ENCODE results near the gene PDCD2L.
"Not testable (repeated sequence)": the region's sequence is repeated elsewhere in the genome, so short reads cannot be mapped to it uniquely, and the experiment has no call there.

Gene PDCD2L

GRCh38 chr19:34426096-34426661 is 22.0 kb downstream of the PDCD2L start:
- DNase-seq = no peak

- peak; percentile 55 for DNase-seq
Observed at GRCh38 chr19:34428549-34429285, 24.5 kb downstream of the PDCD2L start.

GRCh38 chr19:34429553-34429952 is 25.4 kb downstream of the PDCD2L start:
- DNase-seq = no peak

- DNase-seq = no peak
Observed at GRCh38 chr19:34430738-34431625, 26.8 kb downstream of the PDCD2L start.

- DNase-seq = no peak
Observed at GRCh38 chr19:34431681-34432402, 27.6 kb downstream of the PDCD2L start.

GRCh38 chr19:34432797-34433196 is 28.6 kb downstream of the PDCD2L start:
- no peak for DNase-seq

GRCh38 chr19:34436716-34437115 is 32.5 kb downstream of the PDCD2L start:
- DNase-seq = no peak

- DNase-seq = no peak
Observed at GRCh38 chr19:34448191-34448590, 44.0 kb downstream of the PDCD2L start.

GRCh38 chr19:34452723-34453122 is 48.5 kb downstream of the PDCD2L start:
- DNase-seq = no peak

- no peak for DNase-seq
Observed at GRCh38 chr19:34454091-34454490, 49.9 kb downstream of the PDCD2L start.

GRCh38 chr19:34454685-34455084 is 50.5 kb downstream of the PDCD2L start:
- no peak for DNase-seq

- not testable (repeated sequence) for DNase-seq
Observed at GRCh38 chr19:34455783-34456480, 51.7 kb downstream of the PDCD2L start.

- DNase-seq = no peak
Observed at GRCh38 chr19:34457446-34457845, 53.2 kb downstream of the PDCD2L start.

- no peak for DNase-seq
Observed at GRCh38 chr19:34458677-34459076, 54.5 kb downstream of the PDCD2L start.

- DNase-seq = no peak
Observed at GRCh38 chr19:34459614-34460013, 55.4 kb downstream of the PDCD2L start.

- DNase-seq = no peak
Observed at GRCh38 chr19:34461375-34462100, 57.3 kb downstream of the PDCD2L start.

- not testable (repeated sequence) for DNase-seq
Observed at GRCh38 chr19:34464785-34465184, 60.6 kb downstream of the PDCD2L start.

- no peak for DNase-seq
Observed at GRCh38 chr19:34468409-34468808, 64.2 kb downstream of the PDCD2L start.

GRCh38 chr19:34469026-34469425 is 64.8 kb downstream of the PDCD2L start:
- DNase-seq = not testable (repeated sequence)

- DNase-seq = no peak
Observed at GRCh38 chr19:34471906-34472700, 67.9 kb downstream of the PDCD2L start.

Measured in stimulated activated CD8-positive, alpha-beta memory T cell treated with anti-CD3 and anti-CD28 coated beads, Interleukin-4, amount 100 ng/mL, for 48 hours (primary cell).